ENCODE results near the gene THEMIS2. TPM values are rescaled to one million over a fixed set of nuclear protein-coding genes. Genes with fewer than 3 reads are reported as not detected.

The THEMIS2 gene
- total and polyA plus RNA-seq, 10 of the 15 experiments (the other 5 are each of a cell fraction or from before 2014, with no cell fraction given): 9.1 to 114 (median 38.3) TPM

DNA sequence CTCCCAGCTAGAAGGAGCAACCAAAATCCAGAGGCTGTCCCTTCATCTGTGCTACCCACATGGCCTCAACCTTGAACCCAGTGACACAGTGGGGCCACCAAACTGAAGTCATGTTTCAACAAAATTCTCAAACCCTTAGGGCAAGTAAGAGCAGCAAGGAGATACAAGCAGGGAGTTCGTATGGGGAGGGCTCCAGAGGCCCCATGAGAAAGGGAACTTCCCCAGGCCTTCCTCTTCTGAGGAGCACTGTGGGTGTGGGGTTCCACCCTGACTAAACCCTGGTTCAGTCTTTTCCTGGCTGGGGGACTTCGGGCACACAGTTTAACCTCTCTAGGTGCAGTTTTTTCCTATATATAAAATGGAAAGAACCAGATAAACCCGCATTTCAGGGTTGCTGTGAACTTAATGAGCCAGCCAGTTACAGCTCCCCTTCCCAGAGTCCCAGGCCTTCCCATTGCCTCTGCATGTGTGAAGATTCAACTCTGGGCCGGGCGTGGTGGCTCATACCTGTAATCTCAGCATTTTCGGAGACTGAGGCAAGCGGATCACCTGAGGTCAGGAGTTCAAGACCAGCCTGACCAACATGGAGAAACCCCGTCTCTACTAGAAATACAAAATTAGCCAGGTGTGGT is 8.0 kb upstream of the THEMIS2 start (continued):
- no peak for TF ChIP-seq ZNF592 (IDR thresholded peaks at IDR 0.05)

DNA sequence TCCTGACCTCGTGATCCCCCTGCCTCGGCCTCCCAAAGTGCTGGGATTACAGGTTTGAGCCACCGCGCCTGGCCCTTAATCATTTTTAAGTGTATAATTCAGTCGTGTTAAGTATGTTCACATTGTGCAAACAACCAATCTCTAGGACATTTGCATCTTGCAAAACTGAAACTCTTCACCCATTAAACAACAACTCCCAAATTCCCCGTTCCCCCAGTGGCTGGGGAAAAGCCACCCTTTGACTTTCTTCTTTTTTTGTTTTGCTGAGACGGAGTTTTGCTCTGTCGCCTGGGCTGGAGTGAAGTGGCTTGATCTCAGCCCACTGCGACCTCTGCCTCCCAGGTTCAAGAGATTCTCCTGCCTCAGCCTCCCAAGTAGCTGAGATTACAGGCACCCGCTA is 6.5 kb upstream of the THEMIS2 start:
- H3K9ac ChIP-seq (ENCODE audit: control insufficient read depth, insufficient read depth, low read length): no peak overlapping the region
- ChIA-PET POLR2A (interaction anchor here (0.6 to 2.9 kb wide), 4 partner anchors 10 to 243 kb away, joined by 3 to 17 read pairs (median 10); no protein-coding TSS in a partner anchor), CTCF (no interaction called here), SMC1A (ENCODE audit: uncharacterized antibody, unreplicated experiment) (interaction anchor here (1.0 to 1.4 kb wide), 2 partner anchors 9 to 21 kb away, joined by 3 to 4 read pairs; no protein-coding TSS in a partner anchor), RAD21 (ENCODE audit: unreplicated experiment) (no interaction called here)
- intact Hi-C loops (cut with micrococcal nuclease; ENCODE audit: unreplicated experiment): loop anchor here (10.0 kb wide), 1 partner anchor 309 kb away; the partner anchor contains the start of gene PTAFR
- in situ Hi-C loops (cut with MboI): no loop called here
- no peaks in the 10 kb centered on the region for H3K27me3 ChIP-seq (replicated peaks in 1 of 2; ENCODE audit: control insufficient read depth in 2 of 2, insufficient read depth in 2 of 2, low read length in 1 of 2)
- H4K20me1 ChIP-seq (ENCODE audit: control insufficient read depth, insufficient read depth): no peaks in the 10 kb centered on the region
- 28% methylated on average over 10 of the region's 10 CpGs for WGBS (ENCODE audit: insufficient coverage, insufficient replicate concordance, low lambda C conversion rate, missing lambda C conversion rate)
- FAIRE-seq: no peak
- no peak overlapping the region for H3K4me3 ChIP-seq
- 0 out of 2 replicates have a peak overlapping the region, but pooled peaks have one; percentile 8 for H3K27ac ChIP-seq (ENCODE audit: control insufficient read depth, insufficient read depth)
- no TSS peak for BruUV-seq (replicated peaks)
- H3K79me2 ChIP-seq (ENCODE audit: control insufficient read depth, insufficient read depth, low read length): no peaks in the 10 kb centered on the region
- no peak for DNase-seq (ENCODE audit: low read depth, low spot score)
- H3K4me1 ChIP-seq (ENCODE audit: control insufficient read depth, insufficient read depth, low read length): peaks cover 59% of the 10 kb centered on the region
- no peaks in the 10 kb centered on the region for H3K36me3 ChIP-seq (ENCODE audit: control insufficient read depth in 2 of 2, insufficient read depth in 2 of 2, low read length in 1 of 2)
- peak overlapping the region; percentile 30; the same call in 1 of the 2 replicates for H3K4me2 ChIP-seq (ENCODE audit: control insufficient read depth, insufficient read depth)
- peak; percentile 47 for TF ChIP-seq IKZF1 (conservative IDR thresholded peaks at IDR 0.05)
- TF ChIP-seq, protein P1, sequence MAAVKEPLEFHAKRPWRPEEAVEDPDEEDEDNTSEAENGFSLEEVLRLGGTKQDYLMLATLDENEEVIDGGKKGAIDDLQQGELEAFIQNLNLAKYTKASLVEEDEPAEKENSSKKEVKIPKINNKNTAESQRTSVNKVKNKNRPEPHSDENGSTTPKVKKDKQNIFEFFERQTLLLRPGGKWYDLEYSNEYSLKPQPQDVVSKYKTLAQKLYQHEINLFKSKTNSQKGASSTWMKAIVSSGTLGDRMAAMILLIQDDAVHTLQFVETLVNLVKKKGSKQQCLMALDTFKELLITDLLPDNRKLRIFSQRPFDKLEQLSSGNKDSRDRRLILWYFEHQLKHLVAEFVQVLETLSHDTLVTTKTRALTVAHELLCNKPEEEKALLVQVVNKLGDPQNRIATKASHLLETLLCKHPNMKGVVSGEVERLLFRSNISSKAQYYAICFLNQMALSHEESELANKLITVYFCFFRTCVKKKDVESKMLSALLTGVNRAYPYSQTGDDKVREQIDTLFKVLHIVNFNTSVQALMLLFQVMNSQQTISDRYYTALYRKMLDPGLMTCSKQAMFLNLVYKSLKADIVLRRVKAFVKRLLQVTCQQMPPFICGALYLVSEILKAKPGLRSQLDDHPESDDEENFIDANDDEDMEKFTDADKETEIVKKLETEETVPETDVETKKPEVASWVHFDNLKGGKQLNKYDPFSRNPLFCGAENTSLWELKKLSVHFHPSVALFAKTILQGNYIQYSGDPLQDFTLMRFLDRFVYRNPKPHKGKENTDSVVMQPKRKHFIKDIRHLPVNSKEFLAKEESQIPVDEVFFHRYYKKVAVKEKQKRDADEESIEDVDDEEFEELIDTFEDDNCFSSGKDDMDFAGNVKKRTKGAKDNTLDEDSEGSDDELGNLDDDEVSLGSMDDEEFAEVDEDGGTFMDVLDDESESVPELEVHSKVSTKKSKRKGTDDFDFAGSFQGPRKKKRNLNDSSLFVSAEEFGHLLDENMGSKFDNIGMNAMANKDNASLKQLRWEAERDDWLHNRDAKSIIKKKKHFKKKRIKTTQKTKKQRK (IDR thresholded peaks at IDR 0.05; ENCODE audit: low read depth, low read length): no peak
- TF ChIP-seq, protein P2, sequence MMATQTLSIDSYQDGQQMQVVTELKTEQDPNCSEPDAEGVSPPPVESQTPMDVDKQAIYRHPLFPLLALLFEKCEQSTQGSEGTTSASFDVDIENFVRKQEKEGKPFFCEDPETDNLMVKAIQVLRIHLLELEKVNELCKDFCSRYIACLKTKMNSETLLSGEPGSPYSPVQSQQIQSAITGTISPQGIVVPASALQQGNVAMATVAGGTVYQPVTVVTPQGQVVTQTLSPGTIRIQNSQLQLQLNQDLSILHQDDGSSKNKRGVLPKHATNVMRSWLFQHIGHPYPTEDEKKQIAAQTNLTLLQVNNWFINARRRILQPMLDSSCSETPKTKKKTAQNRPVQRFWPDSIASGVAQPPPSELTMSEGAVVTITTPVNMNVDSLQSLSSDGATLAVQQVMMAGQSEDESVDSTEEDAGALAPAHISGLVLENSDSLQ (IDR thresholded peaks at IDR 0.05): no peak
- TF ChIP-seq MTA3 (IDR thresholded peaks at IDR 0.05; ENCODE audit: borderline replicate concordance, low read length): no peak
- TF ChIP-seq IKZF2 (IDR thresholded peaks at IDR 0.05): peak; percentile 25 to 30; a peak in 1 of 4 replicates
- no peak for TF ChIP-seq CTCF (IDR thresholded peaks at IDR 0.05 in 2 of 3, conservative IDR thresholded peaks at IDR 0.05 in 1 of 3; ENCODE audit: control insufficient read depth in 2 of 3, extremely low read depth in 1 of 3, insufficient read depth in 1 of 3, low read depth in 3 of 3, low read length in 3 of 3)
- TF ChIP-seq NR2F1 (conservative IDR thresholded peaks at IDR 0.05): 0 out of 2 replicates have a peak, but pooled peaks have one; percentile 26
- H2AFZ ChIP-seq (ENCODE audit: control insufficient read depth, low read depth, low read length): no peak overlapping the region; the same call in 1 of the 2 replicates
- no peak for ATAC-seq
- no peaks in the 10 kb centered on the region; the same call in 2 of the 3 replicates for H3K9me3 ChIP-seq (replicated peaks; ENCODE audit: control insufficient read depth, insufficient read depth, low read length)

All from GM12878 (cell line).